ENCODE data around the gene MUC4. TPM values are rescaled to one million over a fixed set of nuclear protein-coding genes. Genes with fewer than 3 reads are reported as not detected.

The MUC4 gene
- total and polyA plus RNA-seq, 10 of the 15 experiments (the other 5 are each of a cell fraction or from before 2014, with no cell fraction given): 0.02 to 0.46 (median 0.27) TPM; not detected in 4

DNA sequence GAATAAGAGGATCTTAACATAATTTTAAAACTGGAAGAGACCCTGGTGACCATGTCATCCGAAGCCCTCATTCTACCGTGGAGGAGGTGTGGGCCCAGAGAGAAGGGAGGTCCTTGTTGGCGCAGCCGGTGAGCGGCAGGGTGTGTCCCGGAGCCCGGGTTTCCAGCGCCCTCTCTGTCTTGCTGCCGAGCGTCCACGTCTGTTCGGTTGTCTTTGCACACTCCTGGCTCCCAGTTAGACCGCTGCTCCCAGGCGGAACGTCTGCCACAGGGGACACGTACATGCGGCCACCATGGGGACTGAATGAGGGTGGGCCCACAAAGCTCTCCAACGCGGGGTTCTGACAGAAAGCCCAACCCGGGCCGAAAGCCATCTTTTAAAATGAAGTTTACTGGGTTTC lies 6.6 kb upstream of the MUC4 start:
- ChIA-PET CTCF (no interaction called here), POLR2A (no interaction called here), RAD21 (ENCODE audit: unreplicated experiment) (no interaction called here), SMC1A (ENCODE audit: uncharacterized antibody, unreplicated experiment) (no interaction called here)
- FAIRE-seq (no peak), DNase-seq (ENCODE audit: low read depth, low spot score) (no peak), ATAC-seq (no peak)
- H4K20me1 ChIP-seq (ENCODE audit: control insufficient read depth, insufficient read depth): no peaks in the 10 kb centered on the region
- H3K36me3 ChIP-seq (ENCODE audit: control insufficient read depth in 2 of 2, insufficient read depth in 2 of 2, low read length in 1 of 2): no peaks in the 10 kb centered on the region
- H3K79me2 ChIP-seq (ENCODE audit: control insufficient read depth, insufficient read depth, low read length): no peaks in the 10 kb centered on the region
- H3K9ac ChIP-seq (ENCODE audit: control insufficient read depth, insufficient read depth, low read length): no peak overlapping the region
- H3K4me2 ChIP-seq (ENCODE audit: control insufficient read depth, insufficient read depth): no peak overlapping the region
- no peaks in the 10 kb centered on the region for H3K4me1 ChIP-seq (ENCODE audit: control insufficient read depth, insufficient read depth, low read length)
- H3K9me3 ChIP-seq (replicated peaks; ENCODE audit: control insufficient read depth, insufficient read depth, low read length): no peaks in the 10 kb centered on the region
- no peak overlapping the region for H2AFZ ChIP-seq (ENCODE audit: control insufficient read depth, low read depth, low read length)
- intact Hi-C loops (cut with micrococcal nuclease; ENCODE audit: unreplicated experiment) (no loop called here), in situ Hi-C loops (cut with MboI) (loop anchor here (10.0 kb wide), 1 partner anchor 64 kb away; no protein-coding TSS in a partner anchor)
- H3K27me3 ChIP-seq (replicated peaks in 1 of 2; ENCODE audit: control insufficient read depth in 2 of 2, insufficient read depth in 2 of 2, low read length in 1 of 2): no peaks in the 10 kb centered on the region
- TF ChIP-seq NR2F1 (conservative IDR thresholded peaks at IDR 0.05) (no peak), EED (IDR thresholded peaks at IDR 0.05; ENCODE audit: low read depth) (no peak), NR2C1 (IDR thresholded peaks at IDR 0.05) (no peak), KDM1A (IDR thresholded peaks at IDR 0.05; ENCODE audit: borderline replicate concordance) (no peak), NFYA (IDR thresholded peaks at IDR 0.05; ENCODE audit: borderline replicate concordance, low read depth, low read length) (no peak), HDAC2 (IDR thresholded peaks at IDR 0.05) (no peak), SMAD5 (IDR thresholded peaks at IDR 0.05; ENCODE audit: low read depth) (no peak), TAF1 (IDR thresholded peaks at IDR 0.05; ENCODE audit: borderline replicate concordance, low read depth, low read length) (no peak), PAX5 (IDR thresholded peaks at IDR 0.05; ENCODE audit: borderline replicate concordance, low read depth, low read length) (no peak), ZNF217 (IDR thresholded peaks at IDR 0.05) (no peak), WRNIP1 (IDR thresholded peaks at IDR 0.05; ENCODE audit: borderline replicate concordance, low read depth, low read length) (no peak), DPF2 (IDR thresholded peaks at IDR 0.05) (no peak)
- TF ChIP-seq, protein P1, sequence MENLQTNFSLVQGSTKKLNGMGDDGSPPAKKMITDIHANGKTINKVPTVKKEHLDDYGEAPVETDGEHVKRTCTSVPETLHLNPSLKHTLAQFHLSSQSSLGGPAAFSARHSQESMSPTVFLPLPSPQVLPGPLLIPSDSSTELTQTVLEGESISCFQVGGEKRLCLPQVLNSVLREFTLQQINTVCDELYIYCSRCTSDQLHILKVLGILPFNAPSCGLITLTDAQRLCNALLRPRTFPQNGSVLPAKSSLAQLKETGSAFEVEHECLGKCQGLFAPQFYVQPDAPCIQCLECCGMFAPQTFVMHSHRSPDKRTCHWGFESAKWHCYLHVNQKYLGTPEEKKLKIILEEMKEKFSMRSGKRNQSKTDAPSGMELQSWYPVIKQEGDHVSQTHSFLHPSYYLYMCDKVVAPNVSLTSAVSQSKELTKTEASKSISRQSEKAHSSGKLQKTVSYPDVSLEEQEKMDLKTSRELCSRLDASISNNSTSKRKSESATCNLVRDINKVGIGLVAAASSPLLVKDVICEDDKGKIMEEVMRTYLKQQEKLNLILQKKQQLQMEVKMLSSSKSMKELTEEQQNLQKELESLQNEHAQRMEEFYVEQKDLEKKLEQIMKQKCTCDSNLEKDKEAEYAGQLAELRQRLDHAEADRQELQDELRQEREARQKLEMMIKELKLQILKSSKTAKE (IDR thresholded peaks at IDR 0.05; ENCODE audit: low read depth, poor library complexity, severe bottlenecking): no peak
- no peak overlapping the region for H3K4me3 ChIP-seq
- 76% methylated on average over 21 of the region's 21 CpGs for WGBS (ENCODE audit: insufficient coverage, insufficient replicate concordance, low lambda C conversion rate, missing lambda C conversion rate)
- no TSS peak for BruUV-seq (replicated peaks)
- no peak overlapping the region for H3K27ac ChIP-seq (ENCODE audit: control insufficient read depth, insufficient read depth)

All from GM12878 (cell line).